ENCODE data around the gene ALAS1.

The ALAS1 gene

DNA sequence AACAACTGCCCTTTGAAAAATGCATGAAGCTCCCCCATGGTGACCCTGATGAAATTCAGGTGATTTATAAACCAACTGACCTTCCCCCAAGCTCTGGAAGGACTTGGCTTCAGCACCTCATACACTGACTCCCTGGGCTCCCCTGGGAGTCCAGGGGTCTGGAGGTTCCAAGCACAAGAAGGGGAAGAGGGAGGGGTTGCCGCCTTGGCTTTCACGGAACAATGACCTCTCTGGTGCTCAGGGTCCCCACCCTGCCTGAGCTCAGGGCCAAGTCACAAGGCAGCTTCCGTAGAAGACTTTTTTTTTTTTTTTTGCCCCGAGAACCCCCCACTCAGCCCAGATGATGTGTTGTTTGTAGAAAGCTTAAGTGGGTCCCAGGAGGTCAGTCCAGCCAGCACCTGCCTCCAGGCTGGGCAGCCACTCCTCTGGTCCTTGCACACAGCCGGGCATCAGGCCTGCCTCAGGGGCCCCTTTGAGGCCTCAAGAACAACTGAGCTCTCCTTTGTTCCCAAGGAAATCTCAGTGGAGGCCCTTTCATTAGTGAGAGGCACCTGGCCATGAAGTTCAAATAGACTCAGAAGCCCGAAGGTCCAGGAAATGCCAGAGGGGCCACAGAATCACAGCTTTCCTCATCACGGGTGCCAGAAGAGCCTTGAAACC is 14.0 kb upstream of the ALAS1 start:
- intact Hi-C loops (cut with micrococcal nuclease): no loop called here
- no peaks in the 10 kb centered on the region for H3K27me3 Mint-ChIP-seq
- no peak overlapping the region for H3K4me3 Mint-ChIP-seq
- H3K27ac Mint-ChIP-seq: peak overlapping the region; percentile 59
- H3K4me1 Mint-ChIP-seq (ENCODE audit: low read depth): peaks cover 53% of the 10 kb centered on the region
- no peaks in the 10 kb centered on the region for H3K36me3 Mint-ChIP-seq (ENCODE audit: low read depth)
- H3K9me3 Mint-ChIP-seq: no peaks in the 10 kb centered on the region

- H3K27ac Mint-ChIP-seq: peak overlapping the region; percentile 85
- H3K27me3 Mint-ChIP-seq: no peaks in the 10 kb centered on the region
Observed at GRCh38 chr3:52184690-52185089, 13.3 kb upstream of the ALAS1 start.

DNA sequence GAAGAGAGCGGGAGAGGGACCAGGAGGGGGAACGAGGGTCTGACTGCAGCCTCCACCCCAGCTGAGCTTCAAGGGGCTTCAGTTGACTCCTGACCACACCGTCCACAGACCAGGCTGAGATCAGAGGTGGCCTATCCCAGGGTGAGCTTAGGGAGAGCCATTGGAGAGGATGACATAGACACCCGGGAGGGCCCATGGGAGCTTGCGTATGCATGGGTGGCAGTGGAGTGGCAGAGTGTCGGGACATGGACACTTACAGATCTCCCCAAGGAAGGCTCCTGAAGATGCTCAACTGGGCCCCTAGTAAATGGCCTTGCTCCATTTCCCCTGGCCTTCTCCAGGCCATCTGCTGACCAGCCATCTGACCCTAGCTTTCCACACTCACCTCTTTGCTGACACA is 12.6 kb upstream of the ALAS1 start:
- H3K4me1 Mint-ChIP-seq (ENCODE audit: low read depth): peaks cover 67% of the 10 kb centered on the region
- intact Hi-C loops (cut with micrococcal nuclease): no loop called here
- no peaks in the 10 kb centered on the region for H3K27me3 Mint-ChIP-seq
- peak overlapping the region; percentile 85 for H3K27ac Mint-ChIP-seq
- no peaks in the 10 kb centered on the region for H3K36me3 Mint-ChIP-seq (ENCODE audit: low read depth)
- no peaks in the 10 kb centered on the region for H3K9me3 Mint-ChIP-seq
- H3K4me3 Mint-ChIP-seq: no peak overlapping the region

More at GRCh38 chr3:52184690-52185089, 13.3 kb upstream of the ALAS1 start:
- Mint-ChIP-seq H3K4me3 (no peak overlapping the region), H3K36me3 (ENCODE audit: low read depth) (no peaks in the 10 kb centered on the region), H3K4me1 (ENCODE audit: low read depth) (peaks cover 61% of the 10 kb centered on the region), H3K9me3 (no peaks in the 10 kb centered on the region)
- intact Hi-C loops (cut with micrococcal nuclease): no loop called here

DNA sequence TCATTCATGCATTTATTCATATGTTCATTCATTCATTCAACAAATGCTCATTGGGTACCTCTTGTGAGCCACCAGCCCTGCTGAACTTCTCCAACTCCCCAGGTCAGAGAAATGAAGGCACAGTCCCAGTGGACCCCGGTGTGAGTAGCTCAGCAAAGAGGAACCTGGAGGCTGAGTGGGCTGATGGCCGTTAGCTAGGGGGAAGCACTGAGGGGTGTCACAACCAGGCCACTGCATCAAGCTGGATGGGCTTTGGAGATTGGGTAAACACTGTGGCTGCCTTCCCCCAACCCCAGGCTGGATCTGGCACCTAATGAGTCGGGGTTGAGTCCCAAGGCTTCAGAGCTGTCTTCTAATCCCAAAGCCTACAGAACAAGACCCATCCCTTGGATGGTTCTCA is 12.1 kb upstream of the ALAS1 start:
- Mint-ChIP-seq H3K4me3 (no peak overlapping the region), H3K4me1 (ENCODE audit: low read depth) (peaks cover 72% of the 10 kb centered on the region), H3K9me3 (no peaks in the 10 kb centered on the region), H3K27ac (peak overlapping the region; percentile 85), H3K36me3 (ENCODE audit: low read depth) (no peaks in the 10 kb centered on the region), H3K27me3 (no peaks in the 10 kb centered on the region)
- intact Hi-C loops (cut with micrococcal nuclease): no loop called here

DNA sequence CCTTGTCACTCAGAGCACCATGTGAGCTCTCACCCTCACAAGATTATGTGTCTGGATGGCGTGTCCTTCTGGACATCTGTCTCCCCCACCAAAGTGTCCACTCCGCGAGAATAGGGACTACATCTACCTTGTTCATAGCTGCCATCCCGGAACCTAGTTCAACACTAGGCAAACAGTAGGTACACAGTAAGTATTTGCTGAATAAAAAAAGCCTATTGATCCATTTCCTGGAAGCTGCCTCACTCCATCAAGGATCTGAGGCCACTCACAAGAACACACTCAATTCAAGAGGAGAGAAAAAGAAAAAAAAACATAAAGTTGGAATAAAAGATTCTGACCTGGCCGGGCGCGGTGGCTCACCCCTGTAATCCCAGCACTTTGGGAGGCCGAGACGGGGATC is 11.2 kb upstream of the ALAS1 start:
- Mint-ChIP-seq H3K36me3 (ENCODE audit: low read depth) (no peaks in the 10 kb centered on the region), H3K4me3 (peak overlapping the region; percentile 9), H3K27ac (peak overlapping the region; percentile 85), H3K27me3 (no peaks in the 10 kb centered on the region), H3K4me1 (ENCODE audit: low read depth) (peaks cover 81% of the 10 kb centered on the region), H3K9me3 (no peaks in the 10 kb centered on the region)
- intact Hi-C loops (cut with micrococcal nuclease): no loop called here

GRCh38 chr3:52188556-52188955 is 9.4 kb upstream of the ALAS1 start:
- Mint-ChIP-seq H3K4me1 (ENCODE audit: low read depth) (peaks cover 82% of the 10 kb centered on the region), H3K4me3 (no peak overlapping the region), H3K27me3 (no peaks in the 10 kb centered on the region), H3K27ac (peak overlapping the region; percentile 87), H3K9me3 (no peaks in the 10 kb centered on the region), H3K36me3 (ENCODE audit: low read depth) (no peaks in the 10 kb centered on the region)
- intact Hi-C loops (cut with micrococcal nuclease): no loop called here

- Mint-ChIP-seq H3K36me3 (ENCODE audit: low read depth) (no peaks in the 10 kb centered on the region), H3K4me1 (ENCODE audit: low read depth) (peaks cover 78% of the 10 kb centered on the region), H3K27ac (peak overlapping the region; percentile 87), H3K9me3 (no peaks in the 10 kb centered on the region), H3K4me3 (no peak overlapping the region), H3K27me3 (no peaks in the 10 kb centered on the region)
- intact Hi-C loops (cut with micrococcal nuclease): no loop called here
Observed at GRCh38 chr3:52190294-52191074, 7.5 kb upstream of the ALAS1 start.

DNA sequence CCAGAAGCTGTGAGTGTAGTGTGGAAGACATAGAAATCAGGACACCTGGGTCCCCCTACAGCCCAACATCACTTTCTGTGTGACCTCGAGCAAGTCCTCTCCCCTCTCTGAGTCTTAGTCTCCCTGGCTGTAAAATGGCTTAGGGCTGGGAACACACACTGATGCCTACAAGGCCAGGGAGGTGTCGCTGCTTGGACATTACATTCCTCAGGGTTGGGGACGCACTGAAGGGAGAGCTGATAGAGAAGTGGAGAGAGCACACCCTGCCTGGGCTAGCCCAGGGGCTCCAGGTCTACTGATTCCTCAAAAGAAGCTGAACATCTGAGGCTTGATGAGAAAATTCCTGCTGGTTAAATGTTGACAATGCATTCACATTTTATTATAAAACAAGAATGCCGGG is 6.3 kb upstream of the ALAS1 start:
- no peaks in the 10 kb centered on the region for H3K36me3 Mint-ChIP-seq (ENCODE audit: low read depth)
- peak overlapping the region; percentile 87 for H3K27ac Mint-ChIP-seq

GRCh38 chr3:52193065-52193464 is 4.9 kb upstream of the ALAS1 start:
- Mint-ChIP-seq H3K9me3 (no peaks in the 10 kb centered on the region), H3K4me3 (no peak overlapping the region), H3K27me3 (no peaks in the 10 kb centered on the region), H3K4me1 (ENCODE audit: low read depth) (peaks cover 80% of the 10 kb centered on the region), H3K27ac (peak overlapping the region; percentile 66), H3K36me3 (ENCODE audit: low read depth) (peaks cover under 1% of the 10 kb centered on the region)
- intact Hi-C loops (cut with micrococcal nuclease): no loop called here

More for the DNA sequence above, 6.3 kb upstream of the ALAS1 start:
- no peak overlapping the region for H3K4me3 Mint-ChIP-seq
- no peaks in the 10 kb centered on the region for H3K27me3 Mint-ChIP-seq
- H3K9me3 Mint-ChIP-seq: no peaks in the 10 kb centered on the region
- peaks cover 78% of the 10 kb centered on the region for H3K4me1 Mint-ChIP-seq (ENCODE audit: low read depth)
- intact Hi-C loops (cut with micrococcal nuclease): no loop called here

DNA sequence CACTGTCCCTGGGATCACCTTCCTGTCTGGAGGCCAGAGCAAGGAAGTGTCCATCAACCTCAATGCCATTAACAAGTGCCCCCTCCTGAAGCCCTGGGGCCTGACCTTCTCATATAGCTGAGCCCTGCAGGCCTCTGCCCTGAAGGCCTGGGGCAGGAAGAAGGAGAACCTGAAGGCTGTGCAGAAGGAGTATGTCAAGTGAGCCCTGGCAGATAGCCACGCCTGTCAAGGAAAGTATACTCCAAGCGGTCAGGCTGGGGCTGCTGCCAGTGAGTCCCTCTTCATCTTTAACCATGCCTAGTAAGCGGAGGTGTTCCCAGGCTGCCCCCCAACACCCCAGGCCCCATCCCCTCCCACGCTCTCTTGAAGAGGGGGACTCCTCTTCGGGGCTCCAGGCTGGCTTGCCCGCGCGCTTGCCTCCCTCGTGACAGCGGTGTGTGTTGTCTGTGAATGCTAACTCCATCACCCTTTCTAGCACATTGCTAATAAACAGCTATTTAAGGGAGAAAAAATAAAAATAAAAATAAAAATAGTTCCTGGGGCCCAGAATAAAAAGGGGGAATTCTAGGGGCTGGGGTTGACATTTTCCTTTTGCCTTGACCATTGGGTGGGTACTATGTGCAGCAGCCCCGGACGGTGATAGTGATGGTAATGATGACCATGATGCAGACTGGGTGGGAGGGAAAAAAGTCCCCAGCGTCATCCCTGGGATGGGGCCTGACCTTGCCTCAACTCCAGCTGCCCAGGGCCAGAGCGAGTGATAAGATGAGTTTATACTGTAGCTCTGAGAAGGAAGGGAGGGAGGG is 3.3 kb upstream of the ALAS1 start:
- Mint-ChIP-seq H3K27me3 (no peaks in the 10 kb centered on the region), H3K36me3 (ENCODE audit: low read depth) (peaks cover 15% of the 10 kb centered on the region), H3K4me3 (no peak overlapping the region), H3K4me1 (ENCODE audit: low read depth) (peaks cover 80% of the 10 kb centered on the region), H3K27ac (peak overlapping the region; percentile 95), H3K9me3 (no peaks in the 10 kb centered on the region)
- intact Hi-C loops (cut with micrococcal nuclease): no loop called here

DNA sequence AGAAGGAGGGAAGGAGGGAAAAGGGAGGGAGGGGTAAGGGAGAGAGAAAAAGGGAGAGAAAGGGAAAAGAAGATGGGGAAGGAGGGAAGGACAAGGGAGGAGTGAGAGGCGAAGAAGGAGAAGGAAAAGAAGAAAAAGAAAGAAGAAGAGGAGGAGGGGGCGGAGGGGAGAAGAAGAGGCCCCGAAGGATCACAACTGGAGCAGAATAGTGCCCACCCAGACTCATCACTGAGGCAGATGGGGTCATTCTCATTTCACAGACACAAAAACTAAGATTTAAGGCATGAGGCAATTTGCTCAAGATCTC is 2.7 kb upstream of the ALAS1 start:
- H3K27me3 Mint-ChIP-seq: no peaks in the 10 kb centered on the region
- H3K4me3 Mint-ChIP-seq: no peak overlapping the region
- intact Hi-C loops (cut with micrococcal nuclease): no loop called here
- H3K36me3 Mint-ChIP-seq (ENCODE audit: low read depth): peaks cover 21% of the 10 kb centered on the region
- H3K4me1 Mint-ChIP-seq (ENCODE audit: low read depth): peaks cover 79% of the 10 kb centered on the region
- no peaks in the 10 kb centered on the region for H3K9me3 Mint-ChIP-seq
- H3K27ac Mint-ChIP-seq: peak overlapping the region; percentile 95

DNA sequence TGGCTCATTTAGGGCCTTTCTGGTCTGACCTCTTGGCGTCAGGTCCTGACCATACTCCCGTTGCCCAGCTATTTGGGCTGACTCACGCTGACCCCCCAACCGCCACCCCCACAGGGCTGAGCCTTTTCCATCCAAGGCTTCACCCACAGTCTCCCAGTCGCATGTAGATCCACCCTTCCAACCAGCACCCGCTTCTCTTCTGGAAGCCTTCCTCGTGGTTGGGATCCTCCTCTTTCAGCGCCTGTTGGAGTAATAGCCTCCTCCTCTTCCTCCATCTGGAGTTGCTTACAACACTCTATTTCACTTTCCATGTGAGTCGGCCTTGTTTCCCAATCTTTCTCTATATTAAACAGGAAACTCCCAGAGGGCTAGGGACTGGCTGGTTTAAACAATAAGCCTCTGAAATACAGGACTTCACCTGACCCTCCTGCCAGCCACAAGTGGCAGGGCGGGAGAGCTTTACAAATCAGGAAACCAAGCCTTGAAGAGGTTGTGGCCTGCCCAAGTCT is 2.1 kb upstream of the ALAS1 start:
- H3K27me3 Mint-ChIP-seq: no peaks in the 10 kb centered on the region
- H3K4me1 Mint-ChIP-seq (ENCODE audit: low read depth): peaks cover 78% of the 10 kb centered on the region
- H3K4me3 Mint-ChIP-seq: peak overlapping the region; percentile 22
- H3K27ac Mint-ChIP-seq: peak overlapping the region; percentile 95
- H3K9me3 Mint-ChIP-seq: no peaks in the 10 kb centered on the region
- H3K36me3 Mint-ChIP-seq (ENCODE audit: low read depth): peaks cover 27% of the 10 kb centered on the region
- intact Hi-C loops (cut with micrococcal nuclease): no loop called here

GRCh38 chr3:52196977-52197376 is 983 bp upstream of the ALAS1 start:
- intact Hi-C loops (cut with micrococcal nuclease): no loop called here
- no peak overlapping the region for H3K4me3 Mint-ChIP-seq
- no peaks in the 10 kb centered on the region for H3K27me3 Mint-ChIP-seq
- peaks cover 79% of the 10 kb centered on the region for H3K4me1 Mint-ChIP-seq (ENCODE audit: low read depth)
- peaks cover 35% of the 10 kb centered on the region for H3K36me3 Mint-ChIP-seq (ENCODE audit: low read depth)
- H3K9me3 Mint-ChIP-seq: no peaks in the 10 kb centered on the region
- peak overlapping the region; percentile 95 for H3K27ac Mint-ChIP-seq

- peak overlapping the region; percentile 95 for H3K27ac Mint-ChIP-seq
- no peaks in the 10 kb centered on the region for H3K27me3 Mint-ChIP-seq
- H3K4me3 Mint-ChIP-seq: peak overlapping the region; percentile 98
- intact Hi-C loops (cut with micrococcal nuclease): no loop called here
- no peaks in the 10 kb centered on the region for H3K9me3 Mint-ChIP-seq
- H3K36me3 Mint-ChIP-seq (ENCODE audit: low read depth): peaks cover 35% of the 10 kb centered on the region
- peaks cover 83% of the 10 kb centered on the region for H3K4me1 Mint-ChIP-seq (ENCODE audit: low read depth)
Observed at GRCh38 chr3:52197499-52197841, 490 bp upstream of the ALAS1 start.
